GM19397 (cell line): ENCODE results near the gene KRTAP10-4.
"Not testable (repeated sequence)": the region's sequence is repeated elsewhere in the genome, so short reads cannot be mapped to it uniquely, and the experiment has no call there.

Experiments used
- ATAC-seq: cut with Tn5 transposase; IDR thresholded peaks from one replicate; pipeline ENCODE4 v1.9.1; 2021; ENCODE audit warnings: mild to moderate bottlenecking, moderate library complexity; ENCODE audit not compliant: unreplicated experiment

Gene KRTAP10-4

DNA sequence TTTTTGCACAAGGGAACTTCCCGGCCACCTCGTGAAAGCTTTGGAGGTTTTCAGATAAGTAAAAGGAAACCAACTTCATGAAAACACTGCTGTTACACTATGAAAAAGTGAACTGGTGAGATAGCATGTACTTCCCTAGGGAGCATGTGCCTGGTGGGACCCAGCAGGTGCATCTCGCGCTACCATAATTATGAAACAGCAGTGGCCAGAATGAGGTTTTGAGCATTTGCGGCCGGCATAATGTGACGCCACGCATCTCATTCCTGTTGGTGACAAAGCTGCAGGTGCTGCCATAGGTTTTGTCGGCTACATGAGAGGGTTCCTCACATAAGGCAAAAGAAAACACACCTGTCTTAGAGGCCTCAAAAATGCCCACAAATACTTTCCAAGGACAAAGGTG lies 16.6 kb upstream of the KRTAP10-4 start:
- no peak for ATAC-seq

DNA sequence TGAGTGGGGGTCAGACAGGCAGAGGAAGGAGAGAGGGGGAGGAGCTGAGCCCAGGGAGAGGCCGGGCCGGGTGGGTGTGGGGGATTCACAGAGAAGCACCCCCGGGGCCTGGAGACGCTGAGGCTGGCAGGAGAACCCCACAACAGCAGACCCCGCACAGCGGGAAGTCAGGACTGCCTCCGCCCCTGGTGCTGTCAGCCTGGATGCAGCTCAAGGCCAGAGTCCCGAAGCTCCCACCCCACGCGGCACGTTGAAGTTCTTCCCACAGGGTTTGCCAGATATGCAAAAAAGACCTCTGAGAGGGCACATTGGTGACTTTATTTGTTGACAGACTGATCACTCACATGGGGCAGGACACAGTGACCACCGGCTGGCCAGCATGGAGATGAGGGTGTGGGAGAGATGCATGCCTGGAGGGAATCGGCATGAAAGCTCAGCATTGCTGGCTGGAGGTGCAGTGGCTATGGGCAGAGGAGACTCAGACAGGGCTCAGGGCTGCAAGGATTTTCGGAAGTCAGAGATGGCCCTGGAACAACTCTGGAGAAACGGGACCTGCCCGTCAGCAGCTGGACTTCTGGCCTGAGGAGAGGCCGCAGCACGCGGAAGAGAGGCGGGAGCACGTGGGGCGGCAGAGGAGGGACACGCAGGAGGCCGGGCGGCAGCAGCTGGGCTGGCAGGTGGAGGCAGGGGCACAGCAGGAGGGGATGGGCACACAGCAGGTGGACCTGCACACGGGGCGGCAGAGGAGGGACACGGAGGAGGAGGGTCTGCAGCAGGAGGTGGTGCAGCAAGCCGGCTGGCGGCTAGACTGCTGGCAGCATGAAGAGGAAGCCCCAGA lies 15.8 kb upstream of the KRTAP10-4 start:
- no peak for ATAC-seq

- not testable (repeated sequence) for ATAC-seq
Measured at GRCh38 chr21:44558329-44558675, 15.2 kb upstream of the KRTAP10-4 start.

- no peak for ATAC-seq
Measured at GRCh38 chr21:44558695-44559094, 14.8 kb upstream of the KRTAP10-4 start, which contains the start of gene KRTAP10-3. Gene KRTAP10-3 (minus strand): TSS chr21:44558795. CDS start chr21:44558715, 80 bp downstream.

GRCh38 chr21:44564099-44564498 lies 9.4 kb upstream of the KRTAP10-4 start:
- no peak for ATAC-seq

DNA sequence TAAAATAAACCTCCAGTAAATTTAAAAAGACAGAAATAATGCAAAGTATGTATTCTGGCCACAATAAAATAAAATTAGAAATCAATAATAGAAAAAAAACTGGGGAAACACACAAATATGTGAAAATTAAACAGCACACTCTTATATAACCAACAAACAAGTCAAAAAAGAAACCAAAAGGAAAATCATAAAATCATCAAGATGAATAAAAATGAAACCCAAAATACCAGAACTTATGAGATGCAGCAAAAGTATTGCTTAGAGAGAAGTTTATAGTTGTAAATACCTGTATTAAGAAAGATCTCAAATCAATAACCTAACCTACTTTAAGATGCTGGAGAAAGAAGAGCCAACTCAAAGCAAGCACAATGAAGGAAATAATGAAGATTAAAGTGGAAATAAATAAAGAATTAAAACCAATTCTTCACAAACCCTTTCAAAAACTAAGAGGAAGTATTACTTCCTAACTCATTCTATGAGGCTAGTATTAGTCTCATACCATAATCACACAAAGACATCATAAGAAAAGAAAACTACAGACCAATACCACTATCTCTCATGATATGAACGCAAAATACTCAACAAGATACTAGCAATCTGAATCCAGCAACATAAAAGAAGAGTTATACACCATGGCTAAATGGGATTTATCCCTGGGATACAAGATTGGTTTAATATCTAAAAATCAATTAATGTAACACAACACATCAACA lies 8.5 kb upstream of the KRTAP10-4 start:
- ATAC-seq: no peak

- no peak for ATAC-seq
Measured at GRCh38 chr21:44566403-44566802, 7.1 kb upstream of the KRTAP10-4 start.

DNA sequence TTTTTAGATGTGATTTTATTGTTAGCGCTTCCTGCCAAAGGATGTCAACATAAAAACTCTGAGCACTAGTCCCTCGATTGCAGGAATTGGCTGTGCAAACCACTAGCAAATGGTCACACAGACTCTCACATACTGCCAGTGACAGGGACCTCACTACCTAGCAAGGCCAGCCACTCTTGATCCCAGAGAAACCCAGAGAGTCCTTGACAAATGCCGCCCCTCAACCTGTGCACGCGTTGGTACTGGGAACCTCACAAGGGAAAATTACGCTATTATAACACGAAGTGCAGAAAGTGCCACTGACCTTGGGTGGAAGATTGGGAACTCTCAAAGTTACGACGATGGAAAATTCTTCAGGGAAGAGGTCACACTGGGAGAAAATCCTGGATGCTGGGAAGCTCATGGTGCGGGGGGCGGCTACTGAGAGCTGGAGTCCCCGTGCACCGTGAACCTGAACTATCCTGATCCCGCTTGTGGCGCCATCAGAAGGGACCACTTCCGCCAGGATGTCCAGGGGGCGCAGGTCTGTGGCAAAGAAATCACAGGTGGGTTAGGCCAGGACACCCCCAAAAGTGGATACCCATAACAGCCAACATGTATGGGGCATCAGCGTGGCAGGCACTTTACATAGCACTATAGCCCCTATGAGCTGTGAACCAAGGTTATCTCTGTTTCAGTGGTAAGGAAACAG lies 5.9 kb upstream of the KRTAP10-4 start:
- no peak for ATAC-seq

DNA sequence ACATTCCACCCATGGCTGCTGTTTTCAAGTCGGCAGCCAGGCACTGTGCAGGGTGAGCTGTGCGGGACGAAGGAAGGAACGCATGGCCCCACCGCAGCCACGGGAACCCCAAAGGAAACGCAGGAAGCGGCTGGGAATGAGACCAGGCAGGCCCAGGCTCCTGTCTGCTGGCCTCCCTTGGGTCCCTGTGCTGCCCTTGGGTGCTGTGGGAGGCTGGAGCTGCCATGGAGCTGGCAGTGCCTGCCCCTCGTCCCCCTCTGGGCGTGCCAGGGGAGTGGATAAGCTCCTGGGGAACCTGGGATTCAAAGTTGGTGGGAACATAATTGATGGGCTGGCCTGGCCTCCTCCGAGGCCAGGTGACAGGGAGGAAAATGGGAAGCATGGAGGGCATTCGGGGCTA lies 5.3 kb upstream of the KRTAP10-4 start:
- no peak for ATAC-seq

DNA sequence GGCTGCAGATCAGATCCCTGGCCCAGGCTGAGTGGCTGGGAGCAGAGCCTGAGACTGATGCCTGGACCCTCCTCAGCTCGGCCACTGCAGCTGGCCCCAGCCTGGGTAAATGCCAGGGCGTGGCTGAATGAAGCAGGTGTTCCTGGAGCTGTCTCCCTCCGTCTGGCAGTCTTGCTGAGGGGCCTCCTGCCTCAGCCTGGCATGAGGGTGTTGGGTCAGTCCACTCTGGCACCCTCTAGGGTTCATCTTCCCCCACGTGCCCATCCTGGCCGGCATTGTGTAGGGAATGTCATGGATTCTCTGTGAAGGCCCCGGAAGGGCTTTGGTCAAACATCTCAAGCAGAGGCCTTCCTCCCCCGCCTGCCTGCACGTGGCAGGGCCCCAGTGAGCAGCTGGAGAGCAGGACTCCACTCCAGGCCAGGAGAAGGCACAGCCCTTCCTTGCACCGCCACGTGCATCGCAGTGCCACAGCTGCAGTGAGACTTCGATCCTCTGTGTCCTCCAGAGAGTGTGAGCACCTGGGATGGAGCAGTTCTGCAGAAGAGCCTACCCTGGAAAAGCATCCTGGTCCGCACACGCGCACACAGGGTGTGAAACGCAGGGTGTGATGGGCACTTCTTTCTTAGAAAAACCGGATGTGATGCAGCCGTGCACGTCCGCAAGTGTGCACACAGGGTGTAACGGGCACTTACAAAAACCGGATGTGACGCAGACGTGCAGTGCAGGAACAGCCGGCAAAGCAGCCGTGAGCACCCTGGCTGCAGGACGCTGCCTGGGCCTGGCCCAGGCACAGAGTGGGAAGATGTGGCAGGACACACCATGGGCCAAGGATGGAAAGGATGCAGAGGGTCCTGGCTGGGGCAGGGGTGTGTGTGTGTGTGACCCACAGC lies 4.6 kb upstream of the KRTAP10-4 start:
- ATAC-seq: no peak

DNA sequence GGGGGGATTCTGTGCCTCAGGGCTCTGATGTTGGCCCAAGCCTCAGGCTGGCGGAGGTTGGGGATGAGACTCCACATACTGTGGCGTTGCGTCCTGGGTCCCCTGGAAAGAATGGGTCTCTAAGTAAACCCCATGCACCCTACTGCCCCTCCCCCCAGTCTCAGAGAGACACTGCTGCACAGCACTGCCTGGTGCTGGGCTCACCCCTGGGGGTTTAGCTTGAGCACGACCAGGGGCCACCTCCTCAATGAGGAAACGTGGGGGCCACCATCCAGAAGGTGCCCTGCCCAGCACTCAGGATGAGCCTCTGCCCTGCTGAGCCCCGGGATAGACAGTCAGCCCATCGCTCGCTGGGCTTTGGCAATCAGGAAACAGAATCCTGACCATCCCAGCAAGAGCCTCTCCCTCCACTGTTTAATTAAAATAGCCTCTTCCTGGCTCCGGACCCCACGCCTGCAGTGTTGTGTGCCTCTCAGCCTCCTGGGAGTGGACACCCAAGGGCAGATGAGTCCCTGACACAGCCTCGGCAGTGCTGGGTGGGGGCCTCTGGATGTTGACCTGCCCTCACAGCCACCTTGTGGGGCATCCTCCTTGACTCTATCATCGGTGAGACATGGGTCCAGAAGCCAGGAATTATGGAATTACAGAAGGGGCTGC lies 3.5 kb upstream of the KRTAP10-4 start:
- no peak for ATAC-seq

DNA sequence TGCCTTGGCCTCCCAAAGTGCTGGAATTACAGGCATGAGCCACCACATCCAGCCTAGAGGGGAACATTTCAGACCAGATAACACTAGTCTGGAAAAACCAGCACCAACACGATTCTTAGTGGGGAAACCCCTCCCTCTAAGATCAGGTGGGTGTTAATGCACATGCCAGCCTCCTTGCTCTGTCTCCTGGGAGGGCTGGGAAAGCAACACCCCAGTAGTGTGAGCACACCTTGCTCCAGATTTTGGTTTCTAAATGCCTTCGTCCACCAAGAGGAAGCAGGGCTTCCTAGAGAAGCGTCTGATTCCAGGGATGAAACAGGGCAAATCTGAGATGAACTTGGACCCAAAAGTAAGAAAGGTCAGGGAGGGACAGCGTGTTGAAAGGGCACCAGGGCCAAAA lies 2.2 kb upstream of the KRTAP10-4 start:
- ATAC-seq: no peak

- no peak for ATAC-seq
Measured at GRCh38 chr21:44571844-44572782, 1.4 kb upstream of the KRTAP10-4 start.

- no peak for ATAC-seq
Measured at GRCh38 chr21:44572959-44573583, 458 bp upstream of the KRTAP10-4 start.

DNA sequence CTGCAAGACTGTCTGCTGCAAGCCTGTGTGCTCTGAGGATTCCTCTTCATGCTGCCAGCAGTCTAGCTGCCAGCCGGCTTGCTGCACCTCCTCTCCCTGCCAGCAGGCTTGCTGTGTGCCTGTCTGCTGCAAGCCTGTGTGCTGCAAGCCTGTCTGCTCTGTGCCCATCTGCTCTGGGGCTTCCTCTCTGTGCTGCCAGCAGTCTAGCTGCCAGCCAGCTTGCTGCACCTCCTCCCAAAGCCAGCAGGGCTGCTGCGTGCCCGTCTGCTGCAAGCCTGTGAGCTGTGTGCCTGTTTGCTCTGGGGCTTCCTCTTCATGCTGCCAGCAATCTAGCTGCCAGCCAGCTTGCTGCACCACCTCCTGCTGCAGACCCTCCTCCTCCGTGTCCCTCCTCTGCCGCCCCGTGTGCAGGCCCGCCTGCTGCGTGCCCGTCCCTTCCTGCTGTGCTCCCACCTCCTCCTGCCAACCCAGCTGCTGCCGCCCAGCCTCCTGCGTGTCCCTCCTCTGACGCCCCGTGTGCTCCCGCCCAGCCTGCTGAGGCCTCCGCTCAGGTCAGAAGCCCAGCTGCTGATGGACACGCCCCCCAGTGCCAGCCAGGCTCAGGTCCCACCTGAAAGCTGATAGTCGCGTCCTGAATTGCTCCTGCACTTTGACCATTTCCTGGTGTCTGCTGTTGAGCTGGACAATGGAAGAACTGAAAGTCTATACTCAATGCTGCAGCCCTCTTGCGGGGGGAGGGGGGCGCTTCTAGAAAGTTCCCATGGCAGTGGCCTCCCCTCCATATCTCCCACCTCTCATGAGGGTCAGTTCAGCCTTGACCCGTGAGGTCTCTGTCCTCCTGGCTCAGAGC lies 1.2 kb downstream of the KRTAP10-4 start:
- ATAC-seq: no peak

- ATAC-seq: no peak
Measured at GRCh38 chr21:44575307-44576024, 1.9 kb downstream of the KRTAP10-4 start.

GRCh38 chr21:44576025-44576420 lies 2.5 kb downstream of the KRTAP10-4 start:
- no peak for ATAC-seq
